ENCODE results near the gene ALPK3. TPM values are rescaled to one million over a fixed set of nuclear protein-coding genes. Genes with fewer than 3 reads are reported as not detected.

The ALPK3 gene
- total RNA-seq, 3 donors from 2014 or later (not counting 1 experiment from before 2014, with no cell fraction given) = 0.35 to 1.1 (median 0.63) TPM

DNA sequence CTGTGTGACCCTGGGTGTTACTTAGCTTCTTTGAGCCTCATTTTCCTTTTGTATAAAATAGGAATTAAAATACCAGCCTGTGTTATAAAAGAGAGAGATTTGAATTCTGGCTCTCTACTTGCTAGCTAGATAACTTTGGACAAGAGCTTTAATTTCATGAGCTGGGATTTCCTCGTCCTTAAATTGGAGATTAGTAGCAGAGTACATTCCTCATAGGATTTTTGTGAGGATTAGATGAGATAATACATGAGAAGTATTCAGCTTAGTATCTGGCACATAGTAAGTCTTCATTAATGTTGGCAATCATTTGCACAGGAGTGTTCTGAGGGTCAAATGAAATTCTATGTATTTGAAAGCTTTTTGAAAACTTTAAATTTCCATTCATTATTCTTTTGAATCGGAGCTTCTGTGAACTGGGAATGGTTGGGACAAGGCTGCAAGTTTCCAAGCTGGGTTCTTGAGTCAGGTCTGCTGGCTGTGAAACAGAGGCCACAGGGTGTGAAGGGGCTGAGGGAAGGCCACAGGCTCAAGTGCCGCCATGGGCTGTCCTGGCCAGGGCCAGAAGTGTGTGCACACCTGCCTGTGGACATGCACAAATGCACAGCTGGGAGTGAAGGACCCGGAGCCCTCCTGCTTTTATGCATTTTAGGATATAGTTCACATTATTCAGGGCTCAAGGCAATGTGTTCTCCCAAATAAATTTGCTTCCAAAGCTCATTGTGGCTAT lies 17.2 kb downstream of the ALPK3 start:
- Mint-ChIP-seq H3K9me3 (no peaks in the 10 kb centered on the region), H3K36me3 (no peaks in the 10 kb centered on the region), H3K4me1 (peaks cover 0 to 3% of the 10 kb centered on the region in 2 donors), H3K27ac (no peak overlapping the region), H3K27me3 (ENCODE audit: low read depth in 2 of 2) (peaks cover 0 to 7% of the 10 kb centered on the region in 2 donors), H3K4me3 (no peak overlapping the region)
- Histone ChIP-seq H3K4me3 (ENCODE audit: low read length) (no peak overlapping the region), H3K36me3 (ENCODE audit: control insufficient read depth, insufficient read depth, low read length) (no peaks in the 10 kb centered on the region), H3K27ac (ENCODE audit: low read length) (no peak overlapping the region), H3K4me1 (ENCODE audit: control insufficient read depth, insufficient read depth, low read length) (no peaks in the 10 kb centered on the region), H3K9me3 (ENCODE audit: control insufficient read depth, insufficient read depth, low read length) (no peaks in the 10 kb centered on the region), H3K27me3 (ENCODE audit: control insufficient read depth, insufficient read depth, low read length) (no peaks in the 10 kb centered on the region)
- ATAC-seq (no peak), DNase-seq (no peak)
- intact Hi-C loops (cut with micrococcal nuclease) = no loop called here
- TF ChIP-seq, protein P1, sequence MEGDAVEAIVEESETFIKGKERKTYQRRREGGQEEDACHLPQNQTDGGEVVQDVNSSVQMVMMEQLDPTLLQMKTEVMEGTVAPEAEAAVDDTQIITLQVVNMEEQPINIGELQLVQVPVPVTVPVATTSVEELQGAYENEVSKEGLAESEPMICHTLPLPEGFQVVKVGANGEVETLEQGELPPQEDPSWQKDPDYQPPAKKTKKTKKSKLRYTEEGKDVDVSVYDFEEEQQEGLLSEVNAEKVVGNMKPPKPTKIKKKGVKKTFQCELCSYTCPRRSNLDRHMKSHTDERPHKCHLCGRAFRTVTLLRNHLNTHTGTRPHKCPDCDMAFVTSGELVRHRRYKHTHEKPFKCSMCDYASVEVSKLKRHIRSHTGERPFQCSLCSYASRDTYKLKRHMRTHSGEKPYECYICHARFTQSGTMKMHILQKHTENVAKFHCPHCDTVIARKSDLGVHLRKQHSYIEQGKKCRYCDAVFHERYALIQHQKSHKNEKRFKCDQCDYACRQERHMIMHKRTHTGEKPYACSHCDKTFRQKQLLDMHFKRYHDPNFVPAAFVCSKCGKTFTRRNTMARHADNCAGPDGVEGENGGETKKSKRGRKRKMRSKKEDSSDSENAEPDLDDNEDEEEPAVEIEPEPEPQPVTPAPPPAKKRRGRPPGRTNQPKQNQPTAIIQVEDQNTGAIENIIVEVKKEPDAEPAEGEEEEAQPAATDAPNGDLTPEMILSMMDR (IDR thresholded peaks at IDR 0.05) = no peak
- WGBS (ENCODE audit: insufficient coverage) = 83% methylated on average over 4 of the region's 4 CpGs

DNA sequence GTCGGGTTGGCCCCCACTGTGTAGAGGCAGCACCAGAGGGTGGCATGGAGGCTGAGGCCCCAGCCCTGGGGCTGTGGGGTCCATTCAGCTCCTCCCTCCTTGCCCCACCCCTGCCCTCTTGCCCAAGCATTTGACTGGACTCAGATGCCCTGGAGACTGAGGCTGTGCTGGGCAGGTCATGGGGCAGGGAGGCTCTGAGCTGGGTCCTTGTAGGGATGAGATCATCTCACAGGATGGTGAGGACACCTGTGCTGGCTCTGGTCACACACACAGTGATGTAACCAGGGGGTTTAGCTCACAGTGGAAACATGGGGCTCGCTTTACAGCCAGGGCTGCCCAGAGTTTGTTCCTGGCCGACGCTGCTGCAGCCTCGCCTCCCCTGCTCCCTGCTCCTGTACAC lies 17.8 kb downstream of the ALPK3 start:
- whole genome bisulfite sequencing (ENCODE audit: insufficient coverage) = 94% methylated on average over 5 of the region's 5 CpGs
- no peaks in the 10 kb centered on the region for H3K4me1 ChIP-seq (ENCODE audit: control insufficient read depth, insufficient read depth, low read length)
- H3K9me3 Mint-ChIP-seq = no peaks in the 10 kb centered on the region
- H3K27ac Mint-ChIP-seq = no peak overlapping the region
- no peak overlapping the region for H3K27ac ChIP-seq (ENCODE audit: low read length)
- intact Hi-C loops (cut with micrococcal nuclease) = no loop called here
- no peaks in the 10 kb centered on the region for H3K27me3 ChIP-seq (ENCODE audit: control insufficient read depth, insufficient read depth, low read length)
- H3K9me3 ChIP-seq (ENCODE audit: control insufficient read depth, insufficient read depth, low read length) = no peaks in the 10 kb centered on the region
- no peak overlapping the region for H3K4me3 ChIP-seq (ENCODE audit: low read length)
- H3K4me1 Mint-ChIP-seq = peaks cover 0 to 3% of the 10 kb centered on the region in 2 donors
- TF ChIP-seq, protein P1 (IDR thresholded peaks at IDR 0.05) = no peak
- DNase-seq (no peak), ATAC-seq (no peak)
- H3K27me3 Mint-ChIP-seq (ENCODE audit: low read depth in 2 of 2) = peaks cover 0 to 7% of the 10 kb centered on the region in 2 donors
- no peaks in the 10 kb centered on the region for H3K36me3 ChIP-seq (ENCODE audit: control insufficient read depth, insufficient read depth, low read length)
- H3K4me3 Mint-ChIP-seq = no peak overlapping the region
- no peaks in the 10 kb centered on the region for H3K36me3 Mint-ChIP-seq

DNA sequence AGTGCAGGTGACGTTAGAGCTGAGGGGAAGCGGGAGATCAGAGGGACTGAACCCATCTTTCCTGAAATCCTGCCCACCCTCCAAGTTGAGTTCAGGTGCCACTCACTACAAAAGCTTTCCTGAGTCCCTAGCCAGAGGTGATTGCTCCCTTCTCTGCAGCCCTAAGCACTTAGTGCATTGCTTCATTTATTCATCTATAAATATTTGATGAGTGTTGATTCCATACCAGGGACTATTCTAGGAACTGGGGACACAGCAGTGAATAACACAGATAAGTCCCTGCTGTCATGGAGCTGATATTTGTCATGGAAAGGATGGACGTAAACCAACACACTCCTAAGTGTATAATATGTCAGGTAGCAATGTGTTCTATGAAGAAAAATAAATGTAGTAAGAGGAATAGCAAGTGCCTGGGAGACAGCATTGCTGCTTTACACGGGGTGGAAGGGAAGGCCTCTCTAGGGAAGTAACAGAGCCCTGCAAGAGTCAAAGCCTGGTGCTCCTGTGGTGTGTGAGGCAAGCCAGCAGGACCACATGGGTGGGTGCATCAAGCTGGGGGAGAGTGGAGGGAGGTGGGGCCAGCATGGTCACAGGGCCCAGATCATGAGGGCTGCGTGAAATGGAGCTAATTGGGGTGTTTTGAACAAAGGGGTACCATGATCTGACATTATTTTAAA lies 18.6 kb downstream of the ALPK3 start:
- H3K36me3 ChIP-seq (ENCODE audit: control insufficient read depth, insufficient read depth, low read length) = no peaks in the 10 kb centered on the region
- Mint-ChIP-seq H3K4me3 (no peak overlapping the region), H3K27ac (no peak overlapping the region), H3K4me1 (peaks cover 0 to 3% of the 10 kb centered on the region in 2 donors), H3K9me3 (no peaks in the 10 kb centered on the region), H3K27me3 (ENCODE audit: low read depth in 2 of 2) (peaks cover 0 to 4% of the 10 kb centered on the region in 2 donors), H3K36me3 (no peaks in the 10 kb centered on the region)
- DNase-seq = no peak
- H3K4me1 ChIP-seq (ENCODE audit: control insufficient read depth, insufficient read depth, low read length) = no peaks in the 10 kb centered on the region
- no peak overlapping the region for H3K27ac ChIP-seq (ENCODE audit: low read length)
- WGBS (ENCODE audit: insufficient coverage) = 75% methylated on average over 4 of the region's 5 CpGs
- H3K9me3 ChIP-seq (ENCODE audit: control insufficient read depth, insufficient read depth, low read length) = no peaks in the 10 kb centered on the region
- H3K4me3 ChIP-seq (ENCODE audit: low read length) = no peak overlapping the region
- intact Hi-C loops (cut with micrococcal nuclease) = no loop called here
- H3K27me3 ChIP-seq (ENCODE audit: control insufficient read depth, insufficient read depth, low read length) = no peaks in the 10 kb centered on the region
- no peak for ATAC-seq
- TF ChIP-seq, protein P1 (IDR thresholded peaks at IDR 0.05) = no peak

Data from natural killer cell (primary cell).